ENCODE measurements around the gene ARID3C.

DNA sequence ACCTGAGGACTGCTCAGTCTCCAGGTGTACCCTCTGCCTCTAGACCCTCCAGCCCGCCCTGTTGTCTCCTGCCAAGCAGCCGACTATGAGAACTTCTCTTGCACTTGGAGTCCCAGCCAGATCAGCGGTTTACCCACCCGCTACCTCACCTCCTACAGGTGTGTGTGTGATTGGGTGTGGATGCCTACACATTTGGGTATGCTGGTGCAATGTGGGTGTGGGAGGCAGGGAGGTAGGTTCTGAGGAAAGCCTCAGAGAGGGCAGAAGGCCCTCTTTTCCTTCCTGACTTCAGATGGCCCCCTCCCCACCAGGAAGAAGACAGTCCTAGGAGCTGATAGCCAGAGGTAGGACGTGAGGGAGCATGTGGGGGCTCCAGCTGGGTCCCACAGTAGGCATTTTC lies 28.1 kb upstream of the ARID3C start:
- TF ChIP-seq HDGF (IDR thresholded peaks at IDR 0.05; ENCODE audit: borderline replicate concordance) (no peak), BHLHE40 (IDR thresholded peaks at IDR 0.05; ENCODE audit: borderline replicate concordance) (no peak), ELF4 (IDR thresholded peaks at IDR 0.05) (no peak), SP1 (IDR thresholded peaks at IDR 0.05) (no peak), TARDBP (IDR thresholded peaks at IDR 0.05) (no peak)

All from HEK293T (cell line).